GM18520 (cell line): ENCODE data around the gene HYKK.
"Not testable (repeated sequence)": the region's sequence is repeated elsewhere in the genome, so short reads cannot be mapped to it uniquely, and the experiment has no call there.

Experiments used
- ATAC-seq: cut with Tn5 transposase; IDR thresholded peaks from one replicate; pipeline ENCODE4 v1.9.1; 2021; ENCODE audit not compliant: unreplicated experiment

The HYKK gene

GRCh38 chr15:78539464-78540140, 32.2 kb downstream of the HYKK start:
- ATAC-seq: not testable (repeated sequence)

GRCh38 chr15:78540141-78540870, 32.9 kb downstream of the HYKK start, which contains the start of gene PSMA4:
Gene PSMA4 (plus strand): TSS chr15:78540444. CDS start chr15:78541928, 1,484 bp downstream.
- ATAC-seq: peak; percentile 70

- no peak for ATAC-seq
These were observed 33.7 kb downstream of the HYKK start for GRCh38 chr15:78540871-78541743.

- no peak for ATAC-seq
These were observed 34.3 kb downstream of the HYKK start for GRCh38 chr15:78541744-78542034.

- no peak for ATAC-seq
These were observed 35.3 kb downstream of the HYKK start for GRCh38 chr15:78542647-78543046.

GRCh38 chr15:78550194-78550593, 42.8 kb downstream of the HYKK start:
- no peak for ATAC-seq

- no peak for ATAC-seq
These were observed 43.4 kb downstream of the HYKK start for GRCh38 chr15:78550815-78551214.

GRCh38 chr15:78551902-78552301, 44.5 kb downstream of the HYKK start:
- ATAC-seq: no peak

- ATAC-seq: no peak
These were observed 45.2 kb downstream of the HYKK start for GRCh38 chr15:78552597-78552996.

GRCh38 chr15:78560201-78560600, 52.8 kb downstream of the HYKK start:
- not testable (repeated sequence) for ATAC-seq

- ATAC-seq: no peak
These were observed 54.1 kb downstream of the HYKK start for GRCh38 chr15:78561490-78561889.

- ATAC-seq: no peak
These were observed 55.7 kb downstream of the HYKK start for GRCh38 chr15:78563092-78563491.

GRCh38 chr15:78564743-78565096, 57.3 kb downstream of the HYKK start:
- no peak for ATAC-seq

GRCh38 chr15:78565097-78565950, 57.9 kb downstream of the HYKK start, which contains the start of gene CHRNA5:
Gene CHRNA5 (plus strand): TSS chr15:78565520. CDS start chr15:78565720, 200 bp downstream.
- ATAC-seq: no peak

- ATAC-seq: no peak
These were observed 58.8 kb downstream of the HYKK start for GRCh38 chr15:78565951-78566774.

GRCh38 chr15:78567531-78567930, 60.2 kb downstream of the HYKK start:
- ATAC-seq: no peak

GRCh38 chr15:78570710-78571109, 63.3 kb downstream of the HYKK start:
- no peak for ATAC-seq

GRCh38 chr15:78571382-78571781, 64.0 kb downstream of the HYKK start:
- ATAC-seq: no peak

GRCh38 chr15:78573416-78573815, 66.0 kb downstream of the HYKK start:
- no peak for ATAC-seq

GRCh38 chr15:78574944-78575343, 67.6 kb downstream of the HYKK start:
- no peak for ATAC-seq
